Mammary epithelial cell (primary cell): Measurements from ENCODE around the gene ORMDL1.

Source experiments
- CTCF ChIP-seq, 2 donors: IDR thresholded peaks in 1 of 2; conservative IDR thresholded peaks in 1 of 2; 2 replicates each; pipeline ENCODE4 v1.5.1; 2011 to 2012; ENCODE audit warnings: inconsistent platforms in 2 of 2, low read length in 2 of 2, mild to moderate bottlenecking in 2 of 2, control low read depth in 1 of 2, low read depth in 1 of 2; ENCODE audit not compliant: insufficient read depth in 1 of 2; ENCODE audit errors: extremely low read depth in 1 of 2
- EZH2 ChIP-seq: IDR thresholded peaks from 2 replicates; pipeline ENCODE4 v1.6.1; 2012; ENCODE audit warnings: low read length, inconsistent platforms, borderline replicate concordance

GRCh38 chr2:189821953-189822748 lies 38.0 kb upstream of the ORMDL1 start:
- TF ChIP-seq CTCF (conservative IDR thresholded peaks at IDR 0.05 in 1 of 2, IDR thresholded peaks at IDR 0.05 in 1 of 2; ENCODE audit: extremely low read depth in 1 of 2, insufficient read depth in 1 of 2, low read depth in 1 of 2, low read length in 2 of 2), result no peak
- no peak for TF ChIP-seq EZH2
